Muscle layer of colon (tissue), 2 donors: ENCODE results near the gene CEP112.
A peak's percentile ranks its signal among the peaks of the same experiment; 100 is the strongest.

Experiments
- H3K27ac ChIP-seq: one replicate; pipeline ENCODE4 v1.7.0; 2013; ENCODE audit warnings: low read depth, mild to moderate bottlenecking, low read length, moderate library complexity
- H3K27me3 ChIP-seq, 2 donors: one replicate each; pipeline ENCODE4 v1.7.0; 2013; ENCODE audit warnings: low read length in 2 of 2, mild to moderate bottlenecking in 2 of 2; ENCODE audit not compliant: insufficient read depth in 2 of 2, control insufficient read depth in 1 of 2
- H3K36me3 ChIP-seq: one replicate; pipeline ENCODE4 v1.7.0; 2013; ENCODE audit warnings: mild to moderate bottlenecking, low read length; ENCODE audit not compliant: insufficient read depth
- H3K4me1 ChIP-seq: one replicate; pipeline ENCODE4 v1.7.0; 2013; ENCODE audit warnings: mild to moderate bottlenecking, low read length; ENCODE audit not compliant: insufficient read depth
- H3K4me3 ChIP-seq, 2 donors: one replicate each; pipeline ENCODE4 v1.7.0; 2013; ENCODE audit warnings: low read length in 2 of 2, low read depth in 1 of 2, mild to moderate bottlenecking in 1 of 2, moderate library complexity in 1 of 2
- H3K9ac ChIP-seq: one replicate; pipeline ENCODE4 v1.7.0; 2013; ENCODE audit warnings: low read length
- H3K9me3 ChIP-seq: one replicate; pipeline ENCODE4 v1.7.0; 2013; ENCODE audit warnings: mild to moderate bottlenecking, low read length
- donor health status: abdominal sarcoma.
- donor health status: Adenocarcinoma of cecum.

CEP112 gene

DNA sequence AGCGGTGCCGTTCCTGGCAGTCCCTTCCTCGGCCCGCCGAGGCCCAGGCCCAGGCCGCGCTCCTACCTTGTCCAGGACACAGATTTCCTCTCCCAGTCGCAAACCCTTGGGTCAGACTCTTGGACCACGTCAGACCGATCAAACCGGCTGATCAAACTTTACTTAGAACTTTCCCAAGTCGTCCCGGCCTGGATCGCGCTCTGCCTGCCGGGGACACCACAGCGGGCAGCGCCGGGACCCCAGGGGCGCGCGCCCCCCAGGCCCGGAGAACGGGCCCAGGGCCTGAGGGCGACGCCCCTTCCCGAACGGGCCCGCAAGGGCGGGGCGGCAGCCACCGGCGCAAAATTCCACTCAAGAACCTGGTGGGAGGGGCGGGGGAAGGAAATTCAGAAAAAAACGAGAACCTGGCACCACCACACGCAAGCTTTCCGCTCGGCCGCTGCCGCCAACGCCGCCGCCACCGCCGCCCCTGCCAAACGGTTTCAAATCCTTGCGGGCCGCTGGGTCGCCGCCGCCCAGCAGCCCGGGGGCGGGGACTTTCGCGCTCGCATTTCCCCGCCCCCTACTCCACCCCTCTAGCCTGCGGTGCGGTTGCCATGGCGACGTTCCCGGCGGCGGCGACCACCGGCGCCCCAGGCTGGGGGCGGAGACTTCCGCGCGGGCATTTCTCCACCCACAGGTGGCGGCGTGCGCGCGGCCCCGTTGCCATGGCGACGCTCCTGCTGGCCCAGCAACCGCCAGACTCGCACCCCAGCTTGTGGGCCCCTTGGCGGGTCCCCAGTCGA, at the start of gene CEP112:
Gene CEP112, minus strand, starts transcription at position 541 of the 785 bp plus-strand sequence.
- Histone ChIP-seq H3K4me1 (peaks cover 11% of the 10 kb centered on the region), H3K27me3 (no peaks in the 10 kb centered on the region), H3K9ac (peak within 1 kb of the TSS; percentile 58), H3K4me3 (peak within 1 kb of the TSS; percentile 63 to 85), H3K27ac (peak within 1 kb of the TSS; percentile 85), H3K36me3 (no peaks in the 10 kb centered on the region), H3K9me3 (no peaks in the 10 kb centered on the region)

DNA sequence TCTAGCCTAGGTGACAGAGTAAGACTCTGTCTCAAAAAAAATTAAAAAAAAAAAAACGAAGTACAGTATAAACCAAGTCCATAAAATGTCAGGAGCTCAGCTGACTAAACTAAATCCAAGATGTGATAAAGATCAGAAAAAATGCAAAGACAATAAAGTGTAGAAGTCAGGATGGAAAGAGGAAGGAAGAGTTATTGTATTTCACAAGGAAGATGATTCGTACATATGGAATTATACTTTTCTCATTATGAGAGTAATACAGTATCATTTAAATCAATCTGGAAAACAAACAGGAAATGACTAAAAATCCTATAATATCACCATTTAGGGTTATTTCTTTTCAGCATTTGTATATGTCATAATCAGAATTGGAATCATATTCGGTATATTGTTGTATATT, 48.7 kb upstream of the CEP112 start:
- no peaks in the 10 kb centered on the region for H3K9me3 ChIP-seq
- no peaks in the 10 kb centered on the region for H3K4me1 ChIP-seq
- H3K4me3 ChIP-seq, result no peak overlapping the region
- no peak overlapping the region for H3K9ac ChIP-seq
- H3K27ac ChIP-seq, result no peak overlapping the region
- no peaks in the 10 kb centered on the region for H3K36me3 ChIP-seq
- H3K27me3 ChIP-seq, result no peaks in the 10 kb centered on the region

DNA sequence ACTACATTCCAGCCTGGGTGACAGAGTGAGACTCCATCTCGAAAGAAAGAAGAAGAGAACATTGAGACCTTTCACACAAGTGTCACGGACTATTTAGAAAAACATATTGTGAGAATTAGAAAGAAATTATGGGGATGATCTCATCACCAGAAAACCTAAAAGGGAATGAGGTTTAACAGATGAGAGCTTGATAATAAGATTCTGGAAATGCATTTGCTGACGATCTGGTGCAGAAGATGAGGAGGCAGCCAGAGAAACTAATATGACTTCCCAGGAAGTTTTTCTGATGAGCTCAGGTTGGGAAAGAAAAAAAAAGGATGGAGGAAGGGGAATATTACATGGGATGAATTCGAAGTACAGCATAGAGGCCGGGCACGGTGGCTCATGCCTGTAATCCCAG, 48.1 kb upstream of the CEP112 start:
- Histone ChIP-seq H3K4me3 (no peak overlapping the region), H3K9me3 (no peaks in the 10 kb centered on the region), H3K27me3 (no peaks in the 10 kb centered on the region), H3K4me1 (no peaks in the 10 kb centered on the region), H3K36me3 (no peaks in the 10 kb centered on the region), H3K9ac (no peak overlapping the region), H3K27ac (no peak overlapping the region)

DNA sequence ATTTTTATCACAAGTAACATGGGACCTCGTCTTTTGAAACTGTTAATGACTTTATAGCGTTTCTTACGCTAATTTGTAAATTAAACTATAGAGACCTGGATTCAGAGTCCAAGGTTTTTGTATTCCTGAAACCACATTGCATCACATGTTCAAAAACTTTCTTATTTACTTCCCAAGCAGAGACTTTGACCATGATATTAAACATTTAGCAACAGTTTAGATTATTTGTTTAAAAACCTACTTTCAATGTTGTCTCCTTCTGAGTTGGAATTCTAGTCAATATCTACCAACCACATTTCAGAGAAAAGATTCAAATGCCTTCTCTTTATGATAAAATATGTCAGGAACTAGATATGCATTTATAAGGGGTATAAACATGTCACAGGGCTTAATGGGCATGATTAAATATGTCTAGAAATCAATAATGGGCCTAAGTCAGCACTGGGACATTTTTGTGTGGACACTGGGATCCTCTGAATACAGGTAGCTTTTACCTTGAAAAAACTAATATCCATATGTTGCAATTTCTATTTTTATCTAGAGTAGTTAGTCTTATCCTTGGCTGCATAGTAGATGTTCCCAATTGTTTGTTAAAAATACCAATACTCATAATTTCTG, 43.6 kb upstream of the CEP112 start:
- no peaks in the 10 kb centered on the region for H3K27me3 ChIP-seq

DNA sequence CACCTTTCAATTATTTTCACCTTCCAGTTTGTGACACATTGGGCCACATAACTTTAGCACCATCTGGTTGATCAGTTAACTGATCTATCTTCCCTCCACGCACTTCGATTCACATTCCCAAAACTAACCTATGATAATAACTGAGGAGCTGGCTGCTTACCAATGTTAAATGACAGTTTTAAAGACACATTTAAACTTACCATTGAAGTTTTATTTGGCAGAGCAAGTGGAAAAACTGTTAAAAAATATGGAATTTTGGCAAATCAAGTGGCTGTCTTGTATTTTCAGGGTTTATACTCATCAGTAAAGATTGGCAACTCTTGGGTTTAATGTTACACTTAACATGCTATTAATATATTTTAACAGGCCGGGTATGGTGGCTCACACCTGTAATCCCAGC, 42.7 kb upstream of the CEP112 start:
- H3K9ac ChIP-seq, result no peak overlapping the region
- no peaks in the 10 kb centered on the region for H3K4me1 ChIP-seq
- no peaks in the 10 kb centered on the region for H3K9me3 ChIP-seq
- no peak overlapping the region for H3K4me3 ChIP-seq
- no peak overlapping the region for H3K27ac ChIP-seq
- no peaks in the 10 kb centered on the region for H3K36me3 ChIP-seq
- H3K27me3 ChIP-seq, result no peaks in the 10 kb centered on the region

More for the DNA sequence above, 43.6 kb upstream of the CEP112 start:
- Histone ChIP-seq H3K9me3 (no peaks in the 10 kb centered on the region), H3K36me3 (no peaks in the 10 kb centered on the region), H3K4me1 (no peaks in the 10 kb centered on the region), H3K27ac (no peak overlapping the region), H3K4me3 (no peak overlapping the region), H3K9ac (no peak overlapping the region)

DNA sequence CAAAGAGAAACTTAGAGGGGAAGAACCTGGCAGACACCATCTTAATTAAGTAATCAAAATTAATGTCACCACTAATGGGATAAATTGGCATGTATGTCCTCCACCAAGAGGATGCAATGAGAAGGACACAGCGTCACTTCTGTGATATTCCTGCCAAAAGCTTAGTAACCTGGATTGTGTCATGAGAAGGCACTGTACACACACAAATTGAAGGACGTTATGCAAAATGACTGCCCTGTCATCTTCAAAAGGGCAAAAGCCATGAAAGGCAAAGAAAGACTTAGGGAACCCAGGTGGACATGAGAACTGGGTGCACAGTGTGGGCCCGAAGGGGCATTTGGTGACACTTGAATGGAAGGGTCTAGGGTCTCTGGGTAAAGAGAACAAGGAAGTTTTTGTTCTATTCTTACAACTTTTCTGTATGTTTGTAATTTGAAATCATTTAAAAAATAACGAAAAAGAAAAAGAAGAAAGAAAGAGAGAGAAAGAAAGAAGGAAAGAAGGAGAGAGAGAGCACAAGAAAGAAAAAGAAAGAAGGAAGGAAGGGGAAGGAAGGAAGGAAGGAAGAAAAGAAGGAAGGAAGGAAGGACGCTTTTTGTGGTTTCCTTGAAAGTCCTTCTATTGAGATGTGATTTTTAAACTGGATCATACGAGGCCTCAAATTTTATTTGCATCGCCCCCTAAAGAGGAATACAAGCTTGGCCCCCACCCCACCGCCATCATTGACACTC, 41.3 kb upstream of the CEP112 start:
- Histone ChIP-seq H3K9ac (no peak overlapping the region), H3K9me3 (no peaks in the 10 kb centered on the region), H3K4me1 (no peaks in the 10 kb centered on the region), H3K36me3 (no peaks in the 10 kb centered on the region), H3K27ac (no peak overlapping the region), H3K27me3 (no peaks in the 10 kb centered on the region), H3K4me3 (no peak overlapping the region)

DNA sequence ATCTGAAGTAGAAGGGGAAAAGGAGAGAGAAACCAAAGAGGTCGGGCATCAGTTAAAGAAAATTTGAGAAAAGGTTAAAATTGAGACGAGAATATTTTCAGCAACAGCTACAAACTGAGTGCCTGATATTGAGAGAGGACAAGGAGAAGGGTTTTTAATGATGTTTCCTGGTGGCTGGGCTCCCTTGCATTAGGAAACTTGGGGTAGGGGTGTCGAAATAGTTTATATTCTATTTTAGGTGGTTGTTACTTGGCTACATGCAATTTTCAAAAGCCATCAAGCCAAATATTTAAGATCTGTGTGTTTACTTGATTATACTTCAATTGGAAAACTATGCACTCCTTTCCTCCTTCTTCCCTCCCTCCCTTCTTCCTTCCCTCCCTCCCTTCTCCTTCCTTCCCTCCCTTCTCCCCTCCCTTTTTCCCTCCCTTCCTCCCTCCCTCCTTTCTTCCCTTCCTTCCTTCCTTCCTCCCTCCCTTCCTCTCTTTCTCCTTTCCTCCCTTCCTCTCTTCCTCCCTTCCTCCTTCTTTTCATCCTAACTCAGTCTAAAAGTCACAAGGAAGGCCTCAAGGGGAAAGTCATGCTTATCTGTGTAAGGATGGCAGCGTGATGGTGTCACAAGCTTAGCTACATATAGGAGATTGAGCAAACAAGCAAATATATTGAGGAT, 39.1 kb upstream of the CEP112 start:
- H3K9ac ChIP-seq, result no peak overlapping the region
- no peaks in the 10 kb centered on the region for H3K36me3 ChIP-seq
- H3K27me3 ChIP-seq, result no peaks in the 10 kb centered on the region
- no peaks in the 10 kb centered on the region for H3K4me1 ChIP-seq
- H3K9me3 ChIP-seq, result no peaks in the 10 kb centered on the region
- no peak overlapping the region for H3K4me3 ChIP-seq
- H3K27ac ChIP-seq, result no peak overlapping the region

DNA sequence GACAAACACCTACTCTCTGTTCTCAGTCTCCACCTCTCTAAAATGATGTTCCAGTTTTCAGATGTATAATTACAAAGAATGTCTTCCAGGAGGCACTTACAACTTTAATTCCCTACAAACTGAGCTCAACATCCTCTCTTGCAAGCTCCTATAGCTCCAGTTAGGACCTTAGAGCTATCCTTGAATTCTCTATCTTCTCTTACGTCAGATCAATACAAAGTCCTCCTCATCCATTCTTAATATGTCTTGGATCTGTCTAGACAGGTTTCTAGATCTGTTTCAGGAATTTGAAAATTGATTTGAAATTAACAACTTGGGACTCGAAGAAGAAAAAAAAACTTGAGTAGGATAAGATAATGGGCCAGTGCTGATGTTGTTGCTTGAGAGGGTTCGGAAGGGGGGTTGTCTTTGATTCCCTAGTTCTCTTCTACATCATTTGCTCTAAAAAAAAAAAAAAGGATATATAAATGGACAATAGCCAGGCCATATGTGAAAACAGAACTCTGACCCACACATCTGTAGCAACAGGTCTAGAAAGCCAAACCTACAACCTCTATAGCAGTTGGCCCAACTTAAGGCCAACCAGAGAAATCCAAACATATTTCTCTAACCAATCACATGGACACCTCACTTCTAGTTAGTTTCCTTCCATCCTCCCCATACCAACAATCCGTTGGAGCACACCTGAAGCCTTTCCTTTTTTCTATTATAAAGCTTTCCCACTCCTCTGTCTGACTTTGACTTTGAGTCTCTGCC, 38.0 kb upstream of the CEP112 start:
- no peak overlapping the region for H3K27ac ChIP-seq
- no peak overlapping the region for H3K9ac ChIP-seq
- H3K4me3 ChIP-seq, result no peak overlapping the region

DNA sequence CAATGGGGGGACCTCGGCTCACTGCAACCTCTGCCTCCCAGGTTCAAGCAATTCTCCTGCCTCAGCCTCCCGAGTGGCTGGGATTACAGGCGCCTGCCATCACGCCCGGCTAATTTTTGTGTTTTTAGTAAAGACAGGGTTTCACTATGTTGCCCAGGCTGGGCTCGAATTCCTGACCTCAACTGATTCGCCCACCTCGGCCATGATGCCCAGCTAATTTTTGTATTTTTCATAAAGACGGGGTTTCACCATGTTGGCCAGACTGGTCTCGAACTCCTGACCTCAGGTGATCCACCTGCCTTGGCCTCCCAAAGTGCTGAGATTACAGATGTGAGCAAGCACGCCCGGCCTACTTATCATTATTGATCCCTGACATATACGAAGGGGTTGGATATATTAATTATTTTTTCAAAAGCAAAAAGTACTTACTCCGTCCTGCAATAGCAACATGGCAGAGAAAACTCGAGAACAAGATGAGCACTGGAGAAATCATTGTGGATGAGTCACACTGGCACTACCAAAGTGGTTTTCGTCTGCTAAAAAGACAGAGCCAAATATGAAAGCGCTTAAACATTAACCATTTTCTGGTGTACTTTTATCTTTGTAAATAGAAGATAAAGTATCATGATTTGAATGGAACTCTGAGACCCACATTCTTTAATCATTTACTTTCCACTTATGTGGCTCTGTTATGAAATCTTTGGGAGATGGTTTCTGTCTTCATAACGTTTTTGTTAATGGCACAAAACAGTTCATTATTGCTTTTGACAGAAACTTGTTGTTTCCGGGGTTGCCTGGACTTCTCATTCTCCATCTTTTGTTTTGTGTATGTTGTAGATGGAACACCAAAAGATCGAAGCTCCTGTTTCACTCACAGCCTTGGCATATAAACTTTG, 37.2 kb upstream of the CEP112 start, which contains the start of gene APOH:
Gene APOH, minus strand, starts transcription at position 529 of the 896 bp plus-strand sequence. Its CDS starts 36 bp downstream, at position 493.
- H3K9me3 ChIP-seq, result no peaks in the 10 kb centered on the region
- H3K36me3 ChIP-seq, result no peaks in the 10 kb centered on the region
- H3K27me3 ChIP-seq, result no peaks in the 10 kb centered on the region
- H3K4me1 ChIP-seq, result no peaks in the 10 kb centered on the region
- no peak within 1 kb of the TSS for H3K27ac ChIP-seq
- H3K4me3 ChIP-seq, result no peak within 1 kb of the TSS
- H3K9ac ChIP-seq, result no peak within 1 kb of the TSS

More for the DNA sequence above, 38.0 kb upstream of the CEP112 start:
- Histone ChIP-seq H3K36me3 (no peaks in the 10 kb centered on the region), H3K9me3 (no peaks in the 10 kb centered on the region), H3K27me3 (no peaks in the 10 kb centered on the region), H3K4me1 (no peaks in the 10 kb centered on the region)
